HEK293 (cell line): ENCODE results near the gene BCL7A.
A peak's percentile ranks its signal among the peaks of the same experiment; 100 is the strongest.

ENCODE experiments used
- CTCF ChIA-PET: fragments of 350-600 bp; formaldehyde crosslinking; extraction: SDS; loops from one replicate; lab custom pipeline; 2021; ENCODE audit warnings: antibody characterized with exemption; lab: Yijun Ruan, JAX
- POLR2A ChIA-PET: fragments of 300-600 bp; formaldehyde crosslinking; extraction: SDS; loops from one replicate; lab custom pipeline; 2020; ENCODE audit warnings: antibody characterized with exemption, inconsistent platforms; lab: Yijun Ruan, JAX
- H3K27ac ChIP-seq: fragments of 200-500 bp; sonication (Bioruptor generic); 2 replicates; pipeline ENCODE4 v1.5.1; 2014; ENCODE audit warnings: low read depth, low read length, control low read depth, inconsistent platforms; ENCODE audit errors: extremely low read depth
- H3K36me3 ChIP-seq, 2 experiments: fragments of 200-500 bp in 1 of 2; sonication (Bioruptor generic) in 1 of 2; 1 replicate in 1 of 2; 2 replicates in 1 of 2; pipeline ENCODE4 v1.5.1; 2014 to 2017; ENCODE audit warnings: inconsistent platforms in 2 of 2, low read length in 2 of 2; ENCODE audit not compliant: control insufficient read depth in 2 of 2, insufficient read depth in 1 of 2
- H3K4me1 ChIP-seq: fragments of 200-500 bp; sonication (Bioruptor generic); 2 replicates; pipeline ENCODE4 v1.5.1; 2014; ENCODE audit warnings: mild to moderate bottlenecking, low read length, inconsistent platforms; ENCODE audit not compliant: control insufficient read depth, insufficient read depth
- H3K4me3 ChIP-seq: 2 replicates; pipeline ENCODE4 v1.5.1; 2011; ENCODE audit warnings: low read depth, mild to moderate bottlenecking, control low read depth, low read length, moderate library complexity
- H3K9me3 ChIP-seq: fragments of 200-500 bp; sonication (Bioruptor generic); 2 replicates; pipeline ENCODE4 v1.5.1; 2014; ENCODE audit warnings: low read depth, low read length, inconsistent platforms; ENCODE audit not compliant: control insufficient read depth, insufficient read depth
- BCL6B ChIP-seq: fragments of 450-650 bp; formaldehyde crosslinking; IDR thresholded peaks from 2 replicates; pipeline ENCODE4 v1.5.1; 2017; ENCODE audit warnings: missing biosample characterization, missing genetic modification characterization
- HOXD13 ChIP-seq: sonication (generic); formaldehyde crosslinking; IDR thresholded peaks from 2 replicates; pipeline ENCODE4 v1.8.0; 2022; ENCODE audit warnings: missing genetic modification reagents, borderline replicate concordance
- KLF17 ChIP-seq: fragments of 450-650 bp; formaldehyde crosslinking; IDR thresholded peaks from 2 replicates; pipeline ENCODE4 v1.5.1; 2016; ENCODE audit warnings: missing biosample characterization, missing genetic modification characterization
- KLF9 ChIP-seq: fragments of 450-650 bp; formaldehyde crosslinking; IDR thresholded peaks from 2 replicates; pipeline ENCODE4 v1.5.1; 2016; ENCODE audit warnings: missing biosample characterization, missing genetic modification characterization, low read depth
- PATZ1 ChIP-seq: fragments of 450-650 bp; formaldehyde crosslinking; IDR thresholded peaks from 2 replicates; pipeline ENCODE4 v1.5.1; 2016; ENCODE audit warnings: missing biosample characterization, missing genetic modification characterization
- SCRT1 ChIP-seq: fragments of 450-650 bp; formaldehyde crosslinking; IDR thresholded peaks from 2 replicates; pipeline ENCODE4 v1.5.1; 2016; ENCODE audit warnings: missing biosample characterization, missing genetic modification characterization, borderline replicate concordance
- SCRT2 ChIP-seq: fragments of 450-650 bp; formaldehyde crosslinking; IDR thresholded peaks from 2 replicates; pipeline ENCODE4 v1.5.1; 2016; ENCODE audit warnings: missing biosample characterization, missing genetic modification characterization
- SP2 ChIP-seq: fragments of 450-650 bp; formaldehyde crosslinking; IDR thresholded peaks from 2 replicates; pipeline ENCODE4 v1.5.1; 2016; ENCODE audit warnings: missing biosample characterization, missing genetic modification characterization
- ZFP3 ChIP-seq: fragments of 450-650 bp; formaldehyde crosslinking; IDR thresholded peaks from 2 replicates; pipeline ENCODE4 v1.5.1; 2016; ENCODE audit warnings: low read depth, missing biosample characterization, missing genetic modification characterization
- ZNF148 ChIP-seq: fragments of 450-650 bp; formaldehyde crosslinking; IDR thresholded peaks from 2 replicates; pipeline ENCODE4 v1.5.0; 2017; ENCODE audit warnings: missing biosample characterization, missing genetic modification characterization, borderline replicate concordance
- ZNF175 ChIP-seq: fragments of 450-650 bp; formaldehyde crosslinking; IDR thresholded peaks from 2 replicates; pipeline ENCODE4 v1.5.1; 2016; ENCODE audit warnings: missing biosample characterization, missing genetic modification characterization
- ZNF211 ChIP-seq: fragments of 450-650 bp; formaldehyde crosslinking; IDR thresholded peaks from 2 replicates; pipeline ENCODE4 v1.5.1; 2016; ENCODE audit warnings: low read depth, missing biosample characterization, missing genetic modification characterization
- ZNF23 ChIP-seq: fragments of 450-650 bp; formaldehyde crosslinking; IDR thresholded peaks from 2 replicates; pipeline ENCODE4 v1.5.1; 2016; ENCODE audit warnings: missing biosample characterization, missing genetic modification characterization, borderline replicate concordance
- ZNF26 ChIP-seq: fragments of 450-650 bp; formaldehyde crosslinking; IDR thresholded peaks from 2 replicates; pipeline ENCODE4 v1.5.1; 2016; ENCODE audit warnings: missing biosample characterization, missing genetic modification characterization
- ZNF350 ChIP-seq: fragments of 450-650 bp; formaldehyde crosslinking; IDR thresholded peaks from 2 replicates; pipeline ENCODE4 v1.5.0; 2017; ENCODE audit warnings: missing biosample characterization, mild to moderate bottlenecking, missing genetic modification characterization
- ZNF510 ChIP-seq: fragments of 450-650 bp; formaldehyde crosslinking; IDR thresholded peaks from 2 replicates; pipeline ENCODE4 v1.5.1; 2018; ENCODE audit warnings: mild to moderate bottlenecking, missing genetic modification characterization, missing biosample characterization; ENCODE audit not compliant: insufficient replicate concordance
- ZNF529 ChIP-seq: fragments of 450-650 bp; formaldehyde crosslinking; IDR thresholded peaks from 2 replicates; pipeline ENCODE4 v1.5.1; 2017; ENCODE audit warnings: missing genetic modification characterization, missing biosample characterization; ENCODE audit not compliant: insufficient replicate concordance
- ZNF555 ChIP-seq: fragments of 450-650 bp; formaldehyde crosslinking; conservative IDR thresholded peaks from 2 replicates; pipeline ENCODE4 v1.5.1; 2017; ENCODE audit warnings: missing biosample characterization, mild to moderate bottlenecking, missing genetic modification characterization, inconsistent platforms
- ZNF558 ChIP-seq: fragments of 450-650 bp; formaldehyde crosslinking; IDR thresholded peaks from 2 replicates; pipeline ENCODE4 v1.5.1; 2016; ENCODE audit warnings: missing biosample characterization, missing genetic modification characterization
- ZNF600 ChIP-seq: fragments of 450-650 bp; formaldehyde crosslinking; IDR thresholded peaks from 2 replicates; pipeline ENCODE4 v1.5.1; 2016; ENCODE audit warnings: missing biosample characterization, missing genetic modification characterization
- ZNF654 ChIP-seq: fragments of 450-650 bp; formaldehyde crosslinking; IDR thresholded peaks from 2 replicates; pipeline ENCODE4 v1.5.1; 2016; ENCODE audit warnings: low read depth, missing biosample characterization, missing genetic modification characterization
- ZNF664 ChIP-seq: fragments of 450-650 bp; formaldehyde crosslinking; IDR thresholded peaks from 2 replicates; pipeline ENCODE4 v1.5.1; 2016; ENCODE audit warnings: missing biosample characterization, missing genetic modification characterization
- ZNF776 ChIP-seq: fragments of 450-650 bp; formaldehyde crosslinking; IDR thresholded peaks from 2 replicates; pipeline ENCODE4 v1.5.0; 2017; ENCODE audit warnings: missing biosample characterization, missing genetic modification characterization, borderline replicate concordance
- ZNF791 ChIP-seq: fragments of 450-650 bp; formaldehyde crosslinking; IDR thresholded peaks from 2 replicates; pipeline ENCODE4 v1.5.1; 2016; ENCODE audit warnings: missing biosample characterization, missing genetic modification characterization
- ZNF837 ChIP-seq: fragments of 450-650 bp; formaldehyde crosslinking; IDR thresholded peaks from 2 replicates; pipeline ENCODE4 v1.5.1; 2016; ENCODE audit warnings: missing biosample characterization, missing genetic modification characterization
- TF ChIP-seq, protein P1 (sequence below): fragments of 450-650 bp; formaldehyde crosslinking; IDR thresholded peaks from 2 replicates; pipeline ENCODE4 v1.5.1; 2016; ENCODE audit warnings: missing biosample characterization, missing genetic modification characterization

Gene BCL7A

GRCh38 chr12:122026706-122027333 is 5.1 kb downstream of the BCL7A start:
- H3K27ac ChIP-seq = no peak overlapping the region
- no peak overlapping the region for H3K4me3 ChIP-seq
- POLR2A ChIA-PET = no interaction called here
- no peaks in the 10 kb centered on the region; a peak in 1 of 3 replicates for H3K36me3 ChIP-seq
- no peaks in the 10 kb centered on the region for H3K9me3 ChIP-seq
- peaks cover 4% of the 10 kb centered on the region for H3K4me1 ChIP-seq
- CTCF ChIA-PET = interaction anchor here (0.6 to 2.2 kb wide), 4 partner anchors 12 to 358 kb away, joined by 3 to 5 read pairs (median 5); partner anchors contain the start of gene MORN3
- TF ChIP-seq ZNF23 (tag by site-specific recombination) (no peak), PATZ1 (tag by site-specific recombination) (no peak), ZNF148 (tag by site-specific recombination) (no peak), BCL6B (tag by site-specific recombination) (no peak), ZNF664 (tag by site-specific recombination) (no peak), ZNF510 (tag by site-specific recombination) (no peak), ZNF654 (no peak), ZNF529 (tag by site-specific recombination) (no peak), ZNF211 (tag by site-specific recombination) (no peak), KLF17 (tag by site-specific recombination) (no peak), ZNF837 (no peak), ZNF555 (tag by site-specific recombination) (no peak), ZNF600 (tag by site-specific recombination) (no peak), ZNF791 (no peak), ZNF26 (no peak), KLF9 (tag by site-specific recombination) (no peak), SP2 (tag by site-specific recombination) (no peak), ZNF350 (tag by site-specific recombination) (no peak), SCRT2 (tag by site-specific recombination) (peak; percentile 59), ZFP3 (peak; percentile 91), ZNF776 (tag by site-specific recombination) (no peak), ZNF558 (tag by site-specific recombination) (no peak), SCRT1 (tag by site-specific recombination) (peak; percentile 51; the same call in 1 of the 2 replicates), ZNF175 (no peak), HOXD13 (no peak)
- TF ChIP-seq, protein P1, sequence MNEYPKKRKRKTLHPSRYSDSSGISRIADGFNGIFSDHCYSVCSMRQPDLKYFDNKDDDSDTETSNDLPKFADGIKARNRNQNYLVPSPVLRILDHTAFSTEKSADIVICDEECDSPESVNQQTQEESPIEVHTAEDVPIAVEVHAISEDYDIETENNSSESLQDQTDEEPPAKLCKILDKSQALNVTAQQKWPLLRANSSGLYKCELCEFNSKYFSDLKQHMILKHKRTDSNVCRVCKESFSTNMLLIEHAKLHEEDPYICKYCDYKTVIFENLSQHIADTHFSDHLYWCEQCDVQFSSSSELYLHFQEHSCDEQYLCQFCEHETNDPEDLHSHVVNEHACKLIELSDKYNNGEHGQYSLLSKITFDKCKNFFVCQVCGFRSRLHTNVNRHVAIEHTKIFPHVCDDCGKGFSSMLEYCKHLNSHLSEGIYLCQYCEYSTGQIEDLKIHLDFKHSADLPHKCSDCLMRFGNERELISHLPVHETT (tag by site-specific recombination) = no peak
